Immature natural killer cell (primary cell): ENCODE data around the gene C5orf58. TPM values are rescaled to one million over a fixed set of nuclear protein-coding genes. Genes with fewer than 3 reads are reported as not detected.

Source experiments
- DNase-seq, 3 donors: peaks; one replicate each; pipeline ENCODE4 v3.0.0; 2022; ENCODE audit warnings: mixed read lengths in 1 of 3
- H3K27ac Mint-ChIP-seq, 6 donors: one replicate each; pipeline ENCODE4 v1.8.0; 2020; ENCODE audit warnings: mixed read lengths in 6 of 6, mild to moderate bottlenecking in 5 of 6, inconsistent platforms in 4 of 6, moderate library complexity in 3 of 6
- H3K27me3 Mint-ChIP-seq, 3 donors: one replicate each; pipeline ENCODE4 v1.8.0; 2020 to 2021; ENCODE audit warnings: low read depth in 3 of 3, mild to moderate bottlenecking in 3 of 3, mixed read lengths in 3 of 3, moderate library complexity in 3 of 3, inconsistent platforms in 1 of 3
- H3K36me3 Mint-ChIP-seq, 3 donors: one replicate each; pipeline ENCODE4 v1.8.0; 2020; ENCODE audit warnings: mixed read lengths in 3 of 3, inconsistent platforms in 2 of 3, mild to moderate bottlenecking in 2 of 3
- H3K4me1 Mint-ChIP-seq, 2 donors: one replicate each; pipeline ENCODE4 v1.8.0; 2020; ENCODE audit warnings: inconsistent platforms in 2 of 2, mild to moderate bottlenecking in 2 of 2, mixed read lengths in 2 of 2, moderate library complexity in 1 of 2
- H3K4me3 Mint-ChIP-seq, 5 donors: one replicate each; pipeline ENCODE4 v1.8.0; 2020; ENCODE audit warnings: mild to moderate bottlenecking in 5 of 5, mixed read lengths in 5 of 5, inconsistent platforms in 3 of 5, moderate library complexity in 3 of 5
- H3K9me3 Mint-ChIP-seq, 6 donors: one replicate each; pipeline ENCODE4 v1.8.0; 2020; ENCODE audit warnings: mild to moderate bottlenecking in 6 of 6, mixed read lengths in 6 of 6, inconsistent platforms in 4 of 6, moderate library complexity in 3 of 6
- polyA plus RNA-seq, 3 donors: library from polyadenylated mRNA; unstranded; fragments of 300-500 nt; fragmentation: Illumina TruSeq; gene quantifications; one replicate each; pipeline ENCODE4 v1.2.3, GENCODE V29; 2021

C5orf58 gene
- polyA plus RNA-seq, 3 donors from 2014 or later = 0.23 to 1.9 TPM; not detected in 1

DNA sequence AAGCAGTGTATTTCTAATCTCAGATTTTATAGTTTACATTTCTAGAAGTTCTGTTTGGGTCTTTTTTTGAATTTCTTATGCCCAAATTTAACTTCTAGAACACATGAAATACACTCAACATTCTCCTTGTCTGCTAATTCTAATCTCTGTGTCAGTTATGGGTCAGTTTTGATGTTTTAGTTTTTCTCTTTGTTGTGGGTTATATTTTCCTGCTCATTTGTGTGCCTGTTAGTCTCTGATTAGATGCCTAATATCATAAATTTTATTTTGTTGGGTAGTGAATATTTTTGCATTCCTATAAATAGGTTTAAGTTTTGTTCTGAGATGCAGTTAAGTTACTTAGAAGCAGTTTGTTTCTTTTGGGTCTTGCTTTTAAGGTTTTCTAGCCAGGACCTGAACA, 52.4 kb downstream of the C5orf58 start:
- Mint-ChIP-seq H3K27me3 (peaks cover 3 to 5% (median 5%) of the 10 kb centered on the region in 3 donors), H3K9me3 (no peaks in the 10 kb centered on the region), H3K27ac (peak overlapping the region; percentile 41 to 99 (median 94)), H3K4me3 (peak overlapping the region; percentile 23 to 71 (median 57)), H3K4me1 (peaks cover 100% of the 10 kb centered on the region in 2 donors), H3K36me3 (peaks cover 31 to 77% (median 55%) of the 10 kb centered on the region in 3 donors)
- DNase-seq = no peak

DNA sequence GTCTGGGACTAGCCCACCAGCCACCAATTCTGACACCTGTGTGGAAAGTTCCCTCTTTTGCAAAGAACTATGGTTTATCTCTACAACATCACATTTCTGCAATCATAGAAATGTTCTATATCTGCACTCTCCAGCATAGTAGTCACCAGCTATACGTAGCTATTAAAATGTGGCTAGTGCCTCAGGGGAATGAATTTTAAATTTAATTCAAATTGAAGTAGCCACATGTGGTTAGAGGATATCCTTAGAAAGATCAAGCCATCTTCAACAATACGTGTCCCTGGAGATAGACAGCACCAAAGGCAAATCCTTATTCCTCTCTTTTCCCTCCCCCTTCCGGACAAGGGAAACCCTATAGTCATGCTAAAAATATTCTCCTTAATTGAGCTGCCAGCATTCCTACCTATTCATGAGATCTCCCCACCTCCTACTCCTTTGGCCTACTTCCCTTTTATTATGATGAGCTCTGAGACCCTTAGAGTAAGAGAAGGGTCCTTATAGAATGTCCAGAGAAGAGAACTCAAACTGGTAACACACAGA, 53.7 kb downstream of the C5orf58 start:
- peaks cover 41 to 89% (median 66%) of the 10 kb centered on the region in 3 donors for H3K36me3 Mint-ChIP-seq
- peaks cover 100% of the 10 kb centered on the region in 2 donors for H3K4me1 Mint-ChIP-seq
- H3K27me3 Mint-ChIP-seq = peaks cover 3 to 5% (median 5%) of the 10 kb centered on the region in 3 donors
- peak overlapping the region in 4 of 5 donors; percentile 14 to 65 (median 24) for H3K4me3 Mint-ChIP-seq
- no peaks in the 10 kb centered on the region for H3K9me3 Mint-ChIP-seq
- H3K27ac Mint-ChIP-seq = peak overlapping the region; percentile 86 to 99 (median 90)
- DNase-seq = no peak

DNA sequence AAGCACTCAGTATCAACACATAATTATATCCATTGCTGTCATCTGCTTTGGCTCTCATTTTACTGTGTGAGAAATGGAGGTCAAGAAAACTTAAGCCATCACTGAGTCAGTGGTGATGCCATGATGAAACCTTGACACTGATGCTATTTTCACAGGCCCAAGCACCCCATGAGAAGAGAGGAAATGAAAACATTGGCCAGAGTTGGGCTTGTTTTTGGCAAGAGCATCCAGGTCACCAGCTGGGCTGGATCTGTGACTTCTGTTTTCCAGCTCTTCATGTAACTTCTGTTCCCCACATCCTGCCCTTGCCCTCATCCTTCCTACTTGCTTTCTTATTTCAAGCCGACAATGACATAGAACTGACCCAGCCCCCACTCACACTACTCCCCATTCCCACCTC, 54.7 kb downstream of the C5orf58 start:
- Mint-ChIP-seq H3K4me3 (peak overlapping the region; percentile 53 to 70 (median 57)), H3K4me1 (peaks cover 100% of the 10 kb centered on the region in 2 donors), H3K27me3 (peaks cover 3 to 5% (median 5%) of the 10 kb centered on the region in 3 donors), H3K9me3 (no peaks in the 10 kb centered on the region), H3K36me3 (peaks cover 52 to 96% (median 77%) of the 10 kb centered on the region in 3 donors), H3K27ac (peak overlapping the region; percentile 86 to 99 (median 91))
- no peak for DNase-seq

DNA sequence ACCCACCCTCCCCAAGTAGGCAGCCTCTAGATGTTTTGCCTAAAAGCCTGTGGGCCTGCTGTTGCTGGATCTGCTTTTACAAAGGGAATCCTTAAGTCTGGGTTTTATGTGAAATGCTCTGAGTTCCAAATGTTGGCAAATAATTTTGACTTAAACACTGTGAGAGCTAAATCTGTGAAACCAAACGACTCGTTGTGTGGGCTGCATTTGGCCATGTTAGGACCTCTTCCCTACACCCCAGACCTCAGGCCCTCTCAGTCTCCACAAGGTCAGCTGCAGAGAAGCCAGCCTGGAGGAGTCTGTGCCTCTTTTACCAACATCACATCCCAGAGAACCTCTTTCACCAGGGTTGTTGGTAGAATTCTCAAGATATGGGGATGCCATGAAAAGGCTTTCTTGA, 55.4 kb downstream of the C5orf58 start:
- Mint-ChIP-seq H3K36me3 (peaks cover 58 to 97% (median 81%) of the 10 kb centered on the region in 3 donors), H3K4me1 (peaks cover 100% of the 10 kb centered on the region in 2 donors), H3K27ac (peak overlapping the region; percentile 86 to 99 (median 94)), H3K27me3 (peaks cover 2 to 8% (median 4%) of the 10 kb centered on the region in 3 donors), H3K9me3 (no peaks in the 10 kb centered on the region), H3K4me3 (peak overlapping the region; percentile 43 to 100 (median 59))
- DNase-seq = no peak

DNA sequence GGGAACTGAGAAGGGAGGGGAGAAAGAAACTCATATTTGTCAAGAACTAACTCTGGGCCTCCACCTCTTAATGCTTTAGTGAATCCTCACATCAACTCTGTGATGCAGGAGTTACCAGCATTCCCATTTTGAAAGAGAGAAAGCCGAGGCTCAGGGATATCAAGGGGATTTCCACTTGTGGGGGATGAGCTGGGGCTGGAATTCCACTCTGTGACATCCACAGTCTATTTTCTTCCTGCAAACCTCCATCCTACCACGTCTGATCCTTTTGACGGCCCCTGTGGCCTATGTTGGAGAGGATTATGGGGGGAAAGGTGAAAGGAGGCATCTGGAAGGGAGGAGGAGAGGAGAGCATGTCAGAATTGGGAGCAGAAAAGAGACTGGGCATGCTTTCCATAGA, 55.8 kb downstream of the C5orf58 start:
- Mint-ChIP-seq H3K4me3 (peak overlapping the region; percentile 47 to 100 (median 97)), H3K27me3 (peaks cover 3 to 11% (median 7%) of the 10 kb centered on the region in 3 donors), H3K27ac (peak overlapping the region; percentile 86 to 99 (median 94)), H3K9me3 (no peaks in the 10 kb centered on the region), H3K36me3 (peaks cover 58 to 93% (median 78%) of the 10 kb centered on the region in 3 donors), H3K4me1 (peaks cover 100% of the 10 kb centered on the region in 2 donors)
- no peak for DNase-seq

DNA sequence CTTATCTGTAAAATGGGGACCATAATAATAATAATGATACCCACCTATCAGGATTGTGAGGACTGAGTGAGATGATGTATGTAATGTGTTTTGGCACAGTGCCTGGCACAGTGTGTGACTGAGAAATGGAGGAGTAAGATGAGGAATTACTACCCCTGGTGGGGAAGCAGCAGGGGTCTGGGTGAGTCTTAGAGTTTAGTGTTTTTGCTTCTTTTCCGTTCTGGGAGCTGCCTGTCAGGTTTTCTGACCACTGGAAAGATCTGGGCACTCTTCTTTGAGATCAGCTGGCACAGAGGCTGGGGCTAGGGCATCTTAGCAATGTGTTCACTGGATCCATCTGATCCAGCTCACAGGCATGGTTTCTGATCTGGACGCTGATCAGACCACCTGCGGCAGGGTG, 56.3 kb downstream of the C5orf58 start:
- Mint-ChIP-seq H3K27ac (peak overlapping the region; percentile 86 to 99 (median 94)), H3K27me3 (peaks cover 3 to 11% (median 7%) of the 10 kb centered on the region in 3 donors), H3K4me1 (peaks cover 100% of the 10 kb centered on the region in 2 donors), H3K9me3 (no peaks in the 10 kb centered on the region), H3K36me3 (peaks cover 60 to 89% (median 75%) of the 10 kb centered on the region in 3 donors), H3K4me3 (peak overlapping the region; percentile 46 to 100 (median 99))
- DNase-seq = no peak

DNA sequence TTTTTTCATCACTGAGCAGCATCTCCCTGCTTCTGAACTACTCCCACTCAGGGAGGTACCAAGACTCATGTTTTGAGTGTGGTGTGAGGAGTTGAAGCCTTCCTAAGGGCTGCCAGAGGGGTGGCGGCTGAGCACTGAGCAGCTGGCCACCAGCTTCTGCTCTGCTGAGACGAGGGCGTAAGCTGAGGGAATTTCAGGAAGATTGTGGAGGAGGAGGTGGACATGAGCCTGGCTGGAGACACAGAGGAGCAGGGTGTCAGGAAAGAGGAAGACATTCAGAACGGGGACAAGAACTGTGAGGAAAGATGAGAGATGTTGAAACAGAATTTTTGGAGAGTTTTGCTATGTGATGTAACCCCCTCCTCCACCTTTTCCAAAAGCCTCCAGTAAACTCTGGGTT, 57.0 kb downstream of the C5orf58 start:
- H3K36me3 Mint-ChIP-seq = peaks cover 58 to 90% (median 72%) of the 10 kb centered on the region in 3 donors
- peak overlapping the region; percentile 89 to 99 (median 94) for H3K27ac Mint-ChIP-seq
- DNase-seq = no peak
- H3K27me3 Mint-ChIP-seq = peaks cover 3 to 11% (median 7%) of the 10 kb centered on the region in 3 donors
- no peaks in the 10 kb centered on the region for H3K9me3 Mint-ChIP-seq
- peaks cover 100% of the 10 kb centered on the region in 2 donors for H3K4me1 Mint-ChIP-seq
- peak overlapping the region; percentile 46 to 100 (median 99) for H3K4me3 Mint-ChIP-seq

DNA sequence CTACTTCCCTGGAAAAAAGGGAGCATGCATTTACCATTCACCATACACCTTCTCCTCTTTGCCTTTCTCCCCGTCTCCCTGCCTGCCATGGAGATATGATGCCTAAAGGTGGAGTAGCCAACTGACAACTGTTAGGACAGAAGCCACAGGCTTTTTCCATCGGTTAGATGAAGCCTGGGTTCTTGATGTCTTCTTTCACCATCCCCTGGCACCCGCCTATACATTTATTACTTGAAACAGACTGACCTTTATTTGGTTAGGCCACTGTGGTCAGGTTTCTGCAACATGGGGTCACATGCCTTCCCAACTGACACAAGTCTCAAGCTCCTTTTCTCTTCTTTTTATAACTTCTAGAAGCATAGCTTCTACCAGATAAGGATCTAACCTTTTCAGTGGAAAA, 57.7 kb downstream of the C5orf58 start:
- H3K9me3 Mint-ChIP-seq = no peaks in the 10 kb centered on the region
- peaks cover 58 to 90% (median 66%) of the 10 kb centered on the region in 3 donors for H3K36me3 Mint-ChIP-seq
- DNase-seq = no peak
- H3K4me1 Mint-ChIP-seq = peaks cover 100% of the 10 kb centered on the region in 2 donors
- peak overlapping the region; percentile 97 to 100 (median 99) for H3K4me3 Mint-ChIP-seq
- H3K27ac Mint-ChIP-seq = peak overlapping the region; percentile 89 to 99 (median 94)
- peaks cover 3 to 11% (median 7%) of the 10 kb centered on the region in 3 donors for H3K27me3 Mint-ChIP-seq

DNA sequence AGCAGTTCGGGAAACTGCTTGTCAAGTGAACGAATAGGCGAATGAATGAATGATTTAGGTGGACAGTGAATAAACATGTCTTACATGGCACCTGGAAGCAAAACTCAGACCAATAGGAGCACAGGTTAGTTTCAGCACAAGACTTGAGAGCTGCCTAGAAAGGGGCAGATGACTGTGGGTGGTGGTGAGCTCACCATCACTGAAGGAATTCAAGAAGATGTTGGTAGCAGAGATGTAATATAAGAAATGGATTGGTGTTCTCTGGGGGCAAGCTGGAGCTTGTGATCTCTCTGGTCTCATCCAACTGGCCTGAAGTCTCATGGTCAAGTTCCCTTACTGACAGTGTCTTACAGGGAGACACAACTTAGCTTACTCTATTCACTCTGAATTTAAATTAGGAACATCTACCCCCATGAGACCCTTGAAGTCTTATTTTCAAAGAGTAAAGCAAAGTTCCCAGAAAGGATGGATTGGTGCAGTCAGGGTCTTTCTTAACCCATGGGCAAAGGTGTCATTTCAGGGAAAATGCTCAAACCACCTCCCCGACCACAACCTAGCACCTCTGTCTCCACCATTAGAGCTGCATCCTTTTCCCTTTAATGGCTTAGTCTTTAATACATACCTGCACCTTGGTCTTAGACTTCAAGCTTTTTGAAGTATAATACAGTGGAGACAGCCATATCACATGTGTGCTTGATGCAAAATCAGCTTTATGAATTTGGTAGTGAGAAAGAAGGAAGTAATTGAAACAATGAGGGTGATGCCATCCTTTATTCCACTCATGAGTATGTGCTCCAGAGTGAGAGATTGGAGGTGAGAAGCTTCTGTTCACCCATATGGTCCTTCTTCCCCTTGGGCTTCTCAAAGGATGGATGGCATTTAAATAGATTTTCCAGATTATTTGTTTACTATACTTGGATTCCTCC, 59.7 kb downstream of the C5orf58 start:
- H3K36me3 Mint-ChIP-seq = peaks cover 50 to 87% (median 60%) of the 10 kb centered on the region in 3 donors
- H3K9me3 Mint-ChIP-seq = no peaks in the 10 kb centered on the region
- peak overlapping the region; percentile 93 to 99 (median 95) for H3K27ac Mint-ChIP-seq
- H3K27me3 Mint-ChIP-seq = peaks cover 3 to 11% (median 7%) of the 10 kb centered on the region in 3 donors
- peak in 1 of 3 donors; percentile 28 for DNase-seq
- peak overlapping the region; percentile 97 to 100 (median 99) for H3K4me3 Mint-ChIP-seq
- H3K4me1 Mint-ChIP-seq = peaks cover 90 to 91% of the 10 kb centered on the region in 2 donors

DNA sequence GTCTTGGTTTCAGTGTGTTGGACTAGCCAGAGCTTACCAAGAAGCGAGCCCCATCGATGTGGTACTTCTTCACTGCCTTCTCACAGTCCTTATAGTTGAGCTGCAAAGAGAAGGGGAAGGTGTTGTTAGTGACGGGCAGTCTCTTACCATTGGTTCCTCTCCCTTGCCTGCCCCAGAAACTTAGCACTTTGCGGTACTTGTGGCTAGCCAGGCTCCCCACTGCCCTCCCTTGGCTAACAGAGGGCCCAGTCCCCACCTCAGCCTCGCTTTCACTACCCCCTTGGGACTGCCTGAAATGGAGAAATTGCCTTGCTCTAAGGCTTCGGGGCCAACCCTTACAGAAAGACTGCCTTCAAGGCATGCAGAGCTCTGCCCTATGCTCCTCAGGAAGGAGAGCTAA, 60.5 kb downstream of the C5orf58 start:
- H3K36me3 Mint-ChIP-seq = peaks cover 42 to 82% (median 55%) of the 10 kb centered on the region in 3 donors
- no peaks in the 10 kb centered on the region for H3K9me3 Mint-ChIP-seq
- peak overlapping the region; percentile 93 to 99 (median 95) for H3K27ac Mint-ChIP-seq
- DNase-seq = peak; percentile 91 to 92 (median 91)
- H3K4me3 Mint-ChIP-seq = peak overlapping the region; percentile 97 to 100 (median 99)
- H3K27me3 Mint-ChIP-seq = peaks cover 3 to 9% (median 7%) of the 10 kb centered on the region in 3 donors
- H3K4me1 Mint-ChIP-seq = peaks cover 88 to 90% of the 10 kb centered on the region in 2 donors

DNA sequence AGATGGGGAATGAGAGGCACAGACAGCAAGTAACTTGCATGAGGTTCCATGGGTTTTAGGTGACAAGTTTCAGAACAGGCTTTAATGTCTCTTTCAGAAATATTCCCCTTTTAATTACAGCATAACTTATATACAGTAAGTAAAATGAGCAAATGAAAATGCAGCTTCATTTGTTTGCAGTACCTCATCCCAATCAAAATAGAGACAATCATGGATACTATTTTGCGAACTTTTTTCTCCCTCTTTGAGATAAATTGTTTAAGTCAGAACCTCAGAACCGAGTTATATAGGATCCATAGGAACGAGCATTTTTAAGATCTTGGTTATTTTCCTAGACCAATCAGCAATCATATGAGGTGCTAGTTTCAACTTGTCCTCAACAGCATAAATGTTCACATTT, 61.3 kb downstream of the C5orf58 start:
- peaks cover 39 to 74% (median 53%) of the 10 kb centered on the region in 3 donors for H3K36me3 Mint-ChIP-seq
- H3K27ac Mint-ChIP-seq = peak overlapping the region; percentile 93 to 99 (median 95)
- H3K4me3 Mint-ChIP-seq = peak overlapping the region; percentile 97 to 100 (median 99)
- peaks cover 88 to 90% of the 10 kb centered on the region in 2 donors for H3K4me1 Mint-ChIP-seq
- no peak for DNase-seq
- H3K27me3 Mint-ChIP-seq = peaks cover 3 to 7% (median 7%) of the 10 kb centered on the region in 3 donors
- H3K9me3 Mint-ChIP-seq = no peaks in the 10 kb centered on the region

DNA sequence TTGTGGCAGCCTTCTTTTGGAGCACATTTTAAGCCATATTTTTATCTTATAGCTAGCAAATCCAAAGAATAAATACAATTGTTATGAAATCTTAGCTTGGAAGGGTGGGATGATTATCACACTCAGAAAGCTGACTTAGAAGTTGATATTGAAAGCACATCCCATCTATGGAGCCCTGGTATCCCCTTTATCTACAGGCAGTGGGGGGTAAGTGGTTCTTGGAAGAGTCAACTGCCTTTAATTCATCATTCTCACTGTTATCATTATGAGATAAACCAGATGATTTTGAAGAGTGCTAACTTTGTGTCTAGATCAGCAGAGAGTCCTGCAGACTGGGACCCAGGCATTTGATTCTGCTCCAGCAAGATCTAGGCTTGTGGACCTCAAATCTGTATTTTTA, 61.8 kb downstream of the C5orf58 start:
- Mint-ChIP-seq H3K4me1 (peaks cover 88 to 90% of the 10 kb centered on the region in 2 donors), H3K4me3 (peak overlapping the region; percentile 97 to 100 (median 99)), H3K9me3 (no peaks in the 10 kb centered on the region), H3K27ac (peak overlapping the region; percentile 93 to 99 (median 95)), H3K27me3 (peaks cover 3 to 7% (median 7%) of the 10 kb centered on the region in 3 donors), H3K36me3 (peaks cover 36 to 69% (median 48%) of the 10 kb centered on the region in 3 donors)
- DNase-seq = no peak
